Endothelial cell of umbilical vein (primary cell): Measurements from ENCODE around the gene FKBP2. TPM values are rescaled to one million over a fixed set of nuclear protein-coding genes. Genes with fewer than 3 reads are reported as not detected.
A peak's percentile ranks its signal among the peaks of the same experiment; 100 is the strongest.

Source experiments
- BruUV-seq: library from RNA; stranded (reverse); fragments of 400-500 nt; replicated peaks from 2 replicates; lab custom pipeline; 2021; lab: Mats Ljungman, UMichigan
- CTCF ChIA-PET: fragments of 300-600, 350-600 bp; sonication (Branson Sonifier 250); formaldehyde crosslinking; loops from one replicate; lab custom pipeline; 2021; ENCODE audit warnings: antibody characterized with exemption, inconsistent platforms; lab: Charles Lee
- POLR2A ChIA-PET: fragments of 300-600, 350-600 bp; sonication (Branson Sonifier 250); formaldehyde crosslinking; loops from one replicate; lab custom pipeline; 2021; ENCODE audit warnings: antibody characterized with exemption, inconsistent platforms; lab: Charles Lee
- DNase-seq: peaks from one replicate; pipeline ENCODE4 v3.0.0-alpha.2; 2011; ENCODE audit warnings: low read depth, low spot score
- FAIRE-seq: peaks from 2 replicates; lab custom pipeline; 2011; peaks lifted over from hg19 to GRCh38; lab: Jason Lieb, UNC
- H2AFZ ChIP-seq: 2 replicates; pipeline ENCODE4 v1.6.0; 2012; ENCODE audit warnings: low read depth, low read length, control low read depth, inconsistent platforms
- H3K27ac ChIP-seq: 2 replicates; pipeline ENCODE4 v1.5.1; 2011; ENCODE audit warnings: low read depth, mild to moderate bottlenecking, control low read depth, low read length, moderate library complexity; ENCODE audit not compliant: insufficient read depth
- H3K27me3 ChIP-seq, 2 experiments: 2 replicates each; pipeline versions ENCODE4 v1.6.0 to v1.6.1; 2011; ENCODE audit warnings: low read length in 2 of 2, mixed read lengths in 1 of 2; ENCODE audit not compliant: control insufficient read depth in 2 of 2, insufficient read depth in 2 of 2
- H3K36me3 ChIP-seq, 2 experiments: 2 replicates in 1 of 2; 3 replicates in 1 of 2; pipeline ENCODE4 v1.5.1; 2011; ENCODE audit warnings: low read length in 2 of 2, mild to moderate bottlenecking in 1 of 2, moderate library complexity in 1 of 2; ENCODE audit not compliant: control insufficient read depth in 2 of 2, insufficient read depth in 2 of 2; ENCODE audit errors: extremely low read depth in 1 of 2
- H3K4me1 ChIP-seq: 3 replicates; pipeline ENCODE4 v1.5.1; 2011; ENCODE audit warnings: mild to moderate bottlenecking, low read length; ENCODE audit not compliant: control insufficient read depth, insufficient read depth; ENCODE audit errors: extremely low read depth
- H3K4me2 ChIP-seq: 2 replicates; pipeline ENCODE4 v1.6.1; 2011; ENCODE audit warnings: low read length, control low read depth, mixed read lengths; ENCODE audit not compliant: insufficient read depth
- H3K4me3 ChIP-seq, 3 experiments: fragments of 200-600 bp in 1 of 3; sonication (generic), shearing (Covaris generic) in 1 of 3; replicated peaks in 1 of 3; 2 replicates each; pipeline ENCODE4 v1.5.1; 2011 to 2016; ENCODE audit warnings: control low read depth in 3 of 3, low read length in 3 of 3, mild to moderate bottlenecking in 2 of 3, inconsistent platforms in 1 of 3, low read depth in 1 of 3, moderate library complexity in 1 of 3; ENCODE audit not compliant: insufficient read depth in 1 of 3
- H3K79me2 ChIP-seq: 2 replicates; pipeline ENCODE4 v1.6.0; 2012; ENCODE audit warnings: low read length, inconsistent platforms; ENCODE audit not compliant: control insufficient read depth, insufficient read depth
- H3K9ac ChIP-seq: replicated peaks from 2 replicates; pipeline ENCODE3; 2011; ENCODE audit warnings: low read length, control low read depth; ENCODE audit not compliant: insufficient read depth; ENCODE audit errors: extremely low read depth
- H3K9me1 ChIP-seq: replicated peaks from 3 replicates; pipeline ENCODE4 v1.6.0; 2011; ENCODE audit warnings: mild to moderate bottlenecking, low read length; ENCODE audit not compliant: control insufficient read depth, insufficient read depth; ENCODE audit errors: extremely low read depth
- H3K9me3 ChIP-seq: replicated peaks from 2 replicates; pipeline ENCODE4 v1.5.1; 2012; ENCODE audit warnings: low read length, inconsistent platforms; ENCODE audit not compliant: control insufficient read depth, insufficient read depth
- H4K20me1 ChIP-seq: replicated peaks from 2 replicates; pipeline ENCODE3; 2011; ENCODE audit warnings: mild to moderate bottlenecking, low read length; ENCODE audit not compliant: control insufficient read depth, insufficient read depth; ENCODE audit errors: extremely low read depth
- EZH2 ChIP-seq: IDR thresholded peaks from 2 replicates; pipeline ENCODE4 v1.6.1; 2012; ENCODE audit warnings: borderline replicate concordance, low read depth, mild to moderate bottlenecking, moderate library complexity, low read length, inconsistent platforms; ENCODE audit not compliant: severe bottlenecking
- GATA2 ChIP-seq: IDR thresholded peaks from 2 replicates; pipeline ENCODE4 v1.7.0; 2011; ENCODE audit warnings: low read depth, mild to moderate bottlenecking, moderate library complexity, mixed read lengths, low read length; ENCODE audit not compliant: insufficient read length, insufficient read depth
- POLR2A ChIP-seq: IDR thresholded peaks from 2 replicates; pipeline ENCODE4 v1.6.1; 2012; ENCODE audit warnings: low read depth, mild to moderate bottlenecking, control low read depth, low read length
- POLR2AphosphoS5 ChIP-seq: IDR thresholded peaks from 2 replicates; pipeline ENCODE4 v1.6.1; 2012; ENCODE audit warnings: low read depth, mild to moderate bottlenecking, control low read depth, low read length, moderate library complexity; ENCODE audit not compliant: insufficient read depth
- dilution Hi-C: fragments of 300-500 bp; cut with MboI; formaldehyde crosslinking; loops from one replicate; pipeline ENCODE4 v1.15.0; 2019; ENCODE audit warnings: low sequenced_read_pairs; ENCODE audit not compliant: extremely low pct_ligation_motif_present
- intact Hi-C: fragments of 100-400 bp; cut with micrococcal nuclease; formaldehyde crosslinking; loops from one replicate; pipeline ENCODE4 v1.10.0; 2022
- polyA plus RNA-seq, 4 experiments: library from polyadenylated mRNA; depleted of rRNA in 3 of 4; stranded (reverse) in 3 of 4; unstranded in 1 of 4; fragments of >200 nt; gene quantifications; 2 replicates each; pipeline versions ENCODE4 v1.2.1 to v1.2.3, GENCODE V29; 2011 to 2012; ENCODE audit warnings: missing spikeins in 1 of 4
- total RNA-seq: library from RNA; stranded (reverse); gene quantifications from 2 replicates; pipeline ENCODE4 v1.2.3, GENCODE V29; 2021

The FKBP2 gene
- total and polyA plus RNA-seq, 2 donors (not counting 3 experiments of a cell fraction or from before 2014, with no cell fraction given): 48.5 to 74.4 TPM

DNA sequence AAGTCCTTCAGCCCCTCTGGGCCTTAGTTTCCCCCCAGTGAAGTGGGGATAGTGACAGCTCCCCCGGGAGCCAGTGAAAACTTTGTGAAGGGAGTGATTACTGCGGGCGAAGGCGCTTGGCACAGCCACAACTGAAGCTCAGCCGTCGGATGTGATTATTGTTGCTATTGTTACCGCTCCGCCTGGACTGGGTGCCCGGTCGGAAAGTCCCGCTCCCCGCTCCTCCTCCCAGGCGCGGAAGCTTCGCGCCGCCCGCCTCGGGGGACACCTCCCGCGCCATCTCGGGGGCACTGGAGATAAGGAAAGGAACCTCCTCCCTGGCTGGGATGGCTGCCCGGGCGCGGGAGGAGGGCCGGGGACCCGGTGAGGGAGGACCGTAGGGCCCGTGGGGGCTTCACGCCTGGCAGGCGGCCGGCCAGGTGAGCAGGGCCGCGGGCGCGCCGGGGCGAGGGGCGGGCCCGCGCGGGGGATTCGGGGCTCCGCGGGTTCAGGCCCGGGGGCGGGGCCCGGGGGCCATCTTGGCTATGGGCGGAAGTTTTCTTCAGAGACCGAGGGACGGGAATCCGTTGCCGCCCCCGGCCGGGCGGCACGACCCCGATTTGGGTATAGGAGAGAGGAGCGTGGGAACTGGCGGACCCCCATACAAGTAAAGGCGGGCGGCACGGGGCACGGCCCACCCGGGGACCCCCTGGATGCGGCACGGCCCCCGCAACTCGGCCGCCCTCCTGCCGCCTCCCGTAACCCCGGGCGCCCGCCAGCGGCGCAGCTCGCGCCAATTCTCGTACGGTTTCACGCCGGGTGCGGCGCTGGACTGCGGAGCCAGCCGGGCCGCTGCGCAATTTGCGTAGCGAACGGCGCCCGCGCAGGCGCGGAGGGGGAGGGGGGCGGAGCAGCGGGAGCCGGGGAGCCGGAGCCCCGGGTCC, 44.3 kb downstream of the FKBP2 start, which contains the start of gene GPR137:
TSS of gene GPR137 (plus strand) at position 887 of the 923 bp plus-strand sequence. CDS start 677 bp downstream, outside the sequence.
- Histone ChIP-seq H3K79me2 (peaks cover 2% of the 10 kb centered on the region), H3K9ac (peak within 1 kb of the TSS; percentile 54), H4K20me1 (no peaks in the 10 kb centered on the region), H3K27me3 (peaks cover 2 to 3% of the 10 kb centered on the region in 2 experiments), H3K27ac (peak within 1 kb of the TSS; percentile 35), H3K4me1 (peaks cover 11% of the 10 kb centered on the region), H2AFZ (peak within 1 kb of the TSS; percentile 75), H3K9me1 (no peaks in the 10 kb centered on the region), H3K36me3 (peaks cover 0 to 5% of the 10 kb centered on the region in 2 experiments), H3K4me2 (peak within 1 kb of the TSS; percentile 60), H3K9me3 (no peaks in the 10 kb centered on the region), H3K4me3 (peak within 1 kb of the TSS; percentile 42 to 49 (median 44))
- intact Hi-C loops (loop anchor here (1.0 to 5.0 kb wide), 5 partner anchors 15 to 98 kb away; partner anchors contain the start of genes ESRRA, PLCB3, PPP1R14B and STIP1), dilution Hi-C loops (no loop called here)
- TSS peak; percentile 78 for BruUV-seq
- CTCF ChIA-PET: interaction anchor here (0.8 to 3.5 kb wide), 10 partner anchors 14 to 100 kb away, joined by 3 to 26 read pairs (median 6); partner anchors contain the start of genes CATSPERZ, PRDX5, STIP1 and TRMT112
- FAIRE-seq (peak; percentile 48), DNase-seq (peak; percentile 79)
- TF ChIP-seq POLR2AphosphoS5 (peak; percentile 55), EZH2 (no peak), GATA2 (no peak), POLR2A (peak; percentile 57)
- POLR2A ChIA-PET: interaction anchor here (1.0 kb wide), 1 partner anchor 14 kb away, joined by 3 read pairs; no protein-coding TSS in a partner anchor
